Esophagus squamous epithelium (tissue), 5 donors: ENCODE data around the gene IL1RAPL1. TPM values are rescaled to one million over a fixed set of nuclear protein-coding genes. Genes with fewer than 3 reads are reported as not detected.

Experiments used
- DNase-seq: peaks from one replicate; lab custom pipeline; 2025; lab: John Stamatoyannopoulos, UW
- H3K27ac ChIP-seq, 4 donors: fragments of 200-600 bp; sonication (generic); one replicate each; pipeline ENCODE4 v1.5.1; 2016 to 2019; ENCODE audit warnings: mild to moderate bottlenecking in 1 of 4
- H3K27me3 ChIP-seq, 4 donors: fragments of 200-600 bp; sonication (generic); 1 replicate in 3 of 4; 2 replicates in 1 of 4; pipeline versions ENCODE4 v1.5.1 to v1.6.0; 2017 to 2021; ENCODE audit warnings: antibody characterized with exemption in 1 of 4
- H3K36me3 ChIP-seq, 3 donors: fragments of 200-600 bp; sonication (generic); one replicate each; pipeline ENCODE4 v1.5.1; 2016 to 2019
- H3K4me1 ChIP-seq, 3 donors: fragments of 200-600 bp; sonication (generic); one replicate each; pipeline ENCODE4 v1.5.1; 2017 to 2019
- H3K4me3 ChIP-seq, 4 donors: fragments of 200-600 bp; sonication (generic); 1 replicate in 3 of 4; 2 replicates in 1 of 4; pipeline ENCODE4 v1.5.1; 2016 to 2019; ENCODE audit warnings: mild to moderate bottlenecking in 2 of 4, moderate library complexity in 1 of 4
- H3K9me3 ChIP-seq, 3 donors: fragments of 200-600 bp; sonication (generic); one replicate each; pipeline ENCODE4 v1.5.1; 2016 to 2019
- POLR2A ChIP-seq, 4 donors: fragments of 450-650 bp; IDR thresholded peaks; one replicate each; pipeline ENCODE4 v1.6.1; 2017; ENCODE audit warnings: antibody characterized with exemption in 4 of 4, mild to moderate bottlenecking in 4 of 4, moderate library complexity in 3 of 4
- WGBS, 2 donors: methylation state at CpG; one replicate each; pipeline ENCODE4 v1.1.5; 2018; 5-methylcytosine and 5-hydroxymethylcytosine counted together
- intact Hi-C: fragments of 100-400 bp; cut with DNase I; formaldehyde crosslinking; loops from one replicate; pipeline ENCODE4 v1.15.0; 2022
- total RNA-seq, 4 donors: library from RNA; depleted of rRNA; stranded (reverse); fragments of >200 nt; gene quantifications; one replicate each; pipeline ENCODE4 v1.1.0, GENCODE V29; 2016
- TF ChIP-seq, protein P1 (sequence below), 6 experiments: fragments of 450-650 bp in 4 of 6; fragments of 200-600 bp in 2 of 6; sonication (generic) in 2 of 6; IDR thresholded peaks; one replicate each; pipeline ENCODE4 v1.5.1; 2016 to 2019; ENCODE audit warnings: antibody characterized with exemption in 6 of 6, mild to moderate bottlenecking in 4 of 6, moderate library complexity in 4 of 6
- donor health status: DM: yes; HTN: yes; CAD: no.

IL1RAPL1 gene
- total RNA-seq, 4 donors from 2014 or later, result 0.09 to 0.19 (median 0.13) TPM; not detected in 1

DNA sequence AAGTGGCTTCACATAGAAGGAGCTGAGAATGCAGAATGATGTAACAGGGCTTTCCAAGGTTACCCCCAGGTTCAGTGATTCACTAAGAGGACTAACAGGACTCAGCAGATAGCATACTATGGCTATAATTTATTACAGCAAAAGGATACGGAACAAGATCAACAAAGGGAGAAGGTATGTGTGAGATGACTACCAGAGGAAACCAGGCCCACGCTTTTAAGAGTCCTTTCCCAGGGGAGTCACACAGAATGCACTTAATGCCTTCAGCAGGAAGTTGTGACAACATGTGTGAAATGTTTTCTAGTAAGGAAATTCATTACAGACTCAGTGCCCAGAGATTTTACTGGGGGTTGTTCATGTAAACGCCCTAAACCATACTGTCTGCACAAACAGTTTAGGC lies 1254.5 kb downstream of the IL1RAPL1 start:
- no peaks in the 10 kb centered on the region for H3K36me3 ChIP-seq
- intact Hi-C loops, result no loop called here
- 54 to 60% methylated on average over 3 of the region's 3 CpGs for WGBS, 2 donors
- H3K4me1 ChIP-seq, result no peaks in the 10 kb centered on the region
- H3K4me3 ChIP-seq, result no peak overlapping the region
- H3K9me3 ChIP-seq, result no peaks in the 10 kb centered on the region
- DNase-seq, result no peak
- no peak overlapping the region for H3K27ac ChIP-seq
- TF ChIP-seq, protein P1, sequence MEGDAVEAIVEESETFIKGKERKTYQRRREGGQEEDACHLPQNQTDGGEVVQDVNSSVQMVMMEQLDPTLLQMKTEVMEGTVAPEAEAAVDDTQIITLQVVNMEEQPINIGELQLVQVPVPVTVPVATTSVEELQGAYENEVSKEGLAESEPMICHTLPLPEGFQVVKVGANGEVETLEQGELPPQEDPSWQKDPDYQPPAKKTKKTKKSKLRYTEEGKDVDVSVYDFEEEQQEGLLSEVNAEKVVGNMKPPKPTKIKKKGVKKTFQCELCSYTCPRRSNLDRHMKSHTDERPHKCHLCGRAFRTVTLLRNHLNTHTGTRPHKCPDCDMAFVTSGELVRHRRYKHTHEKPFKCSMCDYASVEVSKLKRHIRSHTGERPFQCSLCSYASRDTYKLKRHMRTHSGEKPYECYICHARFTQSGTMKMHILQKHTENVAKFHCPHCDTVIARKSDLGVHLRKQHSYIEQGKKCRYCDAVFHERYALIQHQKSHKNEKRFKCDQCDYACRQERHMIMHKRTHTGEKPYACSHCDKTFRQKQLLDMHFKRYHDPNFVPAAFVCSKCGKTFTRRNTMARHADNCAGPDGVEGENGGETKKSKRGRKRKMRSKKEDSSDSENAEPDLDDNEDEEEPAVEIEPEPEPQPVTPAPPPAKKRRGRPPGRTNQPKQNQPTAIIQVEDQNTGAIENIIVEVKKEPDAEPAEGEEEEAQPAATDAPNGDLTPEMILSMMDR (IDR thresholded peaks at IDR 0.05), result no peak
- TF ChIP-seq POLR2A (IDR thresholded peaks at IDR 0.05), result no peak
- H3K27me3 ChIP-seq, result no peaks in the 10 kb centered on the region

DNA sequence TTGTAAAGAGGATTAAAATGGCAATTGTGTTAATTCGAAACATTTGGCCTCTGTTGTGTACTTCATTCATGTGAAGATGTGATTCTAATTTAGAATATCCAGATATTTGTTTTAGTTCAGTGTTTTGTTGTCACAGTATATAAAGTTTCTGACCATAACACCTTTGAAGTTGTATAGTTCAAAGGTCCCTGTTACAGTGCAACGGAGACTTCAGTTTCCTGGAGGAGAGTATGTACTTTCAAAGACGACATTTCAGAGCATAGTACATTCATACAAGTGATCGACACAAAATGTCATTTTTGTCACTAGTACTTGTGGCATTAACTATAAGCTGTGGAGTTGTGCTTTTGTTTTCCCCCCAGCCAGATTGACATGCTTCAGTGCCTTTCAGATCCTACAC lies 1255.3 kb downstream of the IL1RAPL1 start:
- intact Hi-C loops, result no loop called here
- no peak overlapping the region for H3K27ac ChIP-seq
- 63 to 64% methylated on average over 4 of the region's 4 CpGs for WGBS, 2 donors

DNA sequence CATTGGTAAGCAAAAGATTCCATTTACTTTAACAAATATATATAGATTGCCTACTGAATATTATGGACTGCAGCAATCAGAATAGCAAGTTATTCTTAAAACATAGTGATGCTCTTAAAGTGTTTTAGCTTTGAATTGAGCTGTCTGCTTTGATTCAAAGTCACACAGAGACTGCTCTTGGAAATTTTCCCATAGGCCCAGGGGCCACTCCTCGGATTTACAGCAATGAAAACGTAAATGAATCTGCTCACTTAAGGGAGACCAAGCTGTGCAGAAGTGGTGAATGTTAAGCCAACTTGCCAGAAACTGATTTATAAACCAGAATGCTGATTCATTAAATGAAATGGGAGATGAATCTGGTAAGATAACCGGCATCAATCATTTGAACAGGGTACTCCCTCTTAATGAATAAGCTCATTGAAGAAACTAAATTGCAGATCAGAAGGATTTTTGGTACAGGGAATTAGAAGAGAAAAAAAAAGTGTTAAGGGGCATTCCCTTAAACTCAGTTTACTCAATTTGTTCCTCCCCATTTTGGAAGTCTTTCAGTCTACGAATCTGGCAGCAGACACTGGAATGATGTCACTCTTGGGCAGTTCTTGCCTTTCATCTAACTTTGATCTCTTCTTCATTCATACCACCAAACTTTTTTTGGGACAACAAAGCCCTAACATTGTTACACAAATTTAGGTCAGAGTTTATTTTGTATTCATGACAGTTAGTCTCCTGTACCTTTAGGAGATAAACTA lies 1264.8 kb downstream of the IL1RAPL1 start:
- 26 to 40% methylated on average over 3 to 4 of the region's 4 CpGs for WGBS, 2 donors
- Histone ChIP-seq H3K36me3 (no peaks in the 10 kb centered on the region), H3K27ac (no peak overlapping the region), H3K9me3 (no peaks in the 10 kb centered on the region), H3K4me3 (no peak overlapping the region), H3K27me3 (no peaks in the 10 kb centered on the region), H3K4me1 (no peaks in the 10 kb centered on the region)
- TF ChIP-seq, protein P1 (IDR thresholded peaks at IDR 0.05), result no peak
- TF ChIP-seq POLR2A (IDR thresholded peaks at IDR 0.05), result no peak
- intact Hi-C loops, result no loop called here
- no peak for DNase-seq

More for the DNA sequence above, 1255.3 kb downstream of the IL1RAPL1 start:
- TF ChIP-seq, protein P1 (IDR thresholded peaks at IDR 0.05), result no peak
- no peak for TF ChIP-seq POLR2A (IDR thresholded peaks at IDR 0.05)
- no peak for DNase-seq
- no peaks in the 10 kb centered on the region for H3K9me3 ChIP-seq
- no peaks in the 10 kb centered on the region for H3K4me1 ChIP-seq
- H3K36me3 ChIP-seq, result no peaks in the 10 kb centered on the region
- H3K27me3 ChIP-seq, result no peaks in the 10 kb centered on the region
- no peak overlapping the region for H3K4me3 ChIP-seq

DNA sequence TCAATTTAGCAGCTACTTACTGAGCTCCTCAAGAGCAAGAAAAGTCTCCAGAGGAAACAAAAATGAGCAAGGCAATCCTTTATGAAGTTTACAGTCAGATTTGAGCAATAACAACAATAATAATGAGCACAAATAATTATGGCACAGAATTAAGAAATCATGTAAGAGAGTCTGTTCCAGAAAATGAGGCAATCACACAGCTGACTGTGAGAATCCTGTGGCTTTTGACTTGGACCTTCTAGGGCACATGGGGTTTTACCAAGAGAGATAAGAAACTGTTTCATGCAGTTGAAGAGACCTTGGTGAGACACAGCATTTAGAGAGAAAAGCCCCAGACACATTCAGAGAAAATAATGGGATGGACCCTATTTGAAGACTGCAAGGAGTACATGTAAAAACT lies 1265.5 kb downstream of the IL1RAPL1 start:
- no peak for TF ChIP-seq POLR2A (IDR thresholded peaks at IDR 0.05)
- TF ChIP-seq, protein P1 (IDR thresholded peaks at IDR 0.05), result no peak
- H3K27ac ChIP-seq, result no peak overlapping the region
- intact Hi-C loops, result no loop called here

DNA sequence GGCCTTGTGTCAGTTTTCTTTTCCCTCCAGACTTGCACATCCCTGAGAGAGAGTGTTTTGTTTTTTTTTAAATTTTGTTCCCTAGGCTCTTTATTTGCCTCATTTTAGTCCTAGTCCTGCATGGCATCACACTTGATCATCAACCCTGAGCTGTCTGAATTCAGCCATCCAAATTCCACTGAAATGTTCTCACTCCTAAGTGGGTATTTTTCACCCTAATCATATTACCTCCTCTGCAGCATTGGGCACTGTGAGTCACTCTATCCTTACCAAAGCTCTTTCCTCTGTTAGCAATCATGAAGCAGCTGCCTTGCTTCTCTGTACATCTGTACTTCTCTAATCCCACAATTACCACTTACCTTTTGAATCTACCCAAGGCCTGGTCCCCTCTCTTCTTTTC lies 1271.5 kb downstream of the IL1RAPL1 start:
- no peak for DNase-seq
- Histone ChIP-seq H3K4me3 (no peak overlapping the region), H3K27me3 (no peaks in the 10 kb centered on the region), H3K27ac (no peak overlapping the region), H3K4me1 (no peaks in the 10 kb centered on the region), H3K9me3 (no peaks in the 10 kb centered on the region), H3K36me3 (no peaks in the 10 kb centered on the region)
- TF ChIP-seq, protein P1 (IDR thresholded peaks at IDR 0.05), result no peak
- TF ChIP-seq POLR2A (IDR thresholded peaks at IDR 0.05), result no peak
- intact Hi-C loops, result no loop called here

More for the DNA sequence above, 1265.5 kb downstream of the IL1RAPL1 start:
- Histone ChIP-seq H3K27me3 (no peaks in the 10 kb centered on the region), H3K4me1 (no peaks in the 10 kb centered on the region), H3K36me3 (no peaks in the 10 kb centered on the region), H3K9me3 (no peaks in the 10 kb centered on the region), H3K4me3 (no peak overlapping the region)
- DNase-seq, result no peak
